Right lung (tissue), 10 donors: Measurements from ENCODE around the gene RMND1. TPM values are rescaled to one million over a fixed set of nuclear protein-coding genes. Genes with fewer than 3 reads are reported as not detected.

Experiments
- DNase-seq, 2 donors: peaks; one replicate each; pipeline ENCODE4 v3.0.0-alpha.2; 2013
- long read RNA-seq, 8 donors: transcript quantifications; one replicate each; lab custom pipeline, GENCODE V29; 2026
- polyA plus RNA-seq, 5 donors: library from polyadenylated mRNA; unstranded; fragments of 120-200 nt; gene quantifications; one replicate each; pipeline versions ENCODE4 v1.2.1 to v1.2.3, GENCODE V29; 2013; ENCODE audit warnings: inconsistent platforms in 1 of 5, low replicate concordance in 1 of 5; ENCODE audit not compliant: insufficient read length in 5 of 5, insufficient read depth in 1 of 5

The RMND1 gene
- 10 to 100 TPM; 24.5 to 30.0 (median 27.6) TPM for polyA plus RNA-seq
- long read RNA-seq, donor 1, transcript RMND1-203 (12 exons, 2,003 nt) = major isoform, 6 of 18 reads
- long read RNA-seq, donor 1, partial matches to known transcripts = 8 of 18 reads
- long read RNA-seq, donor 1, other reads (novel, unspliced or antisense) = 0 of 18 reads
- long read RNA-seq, donor 2, partial matches to known transcripts = 0 of 4 reads
- long read RNA-seq, donor 2, other reads (novel, unspliced or antisense) = 0 of 4 reads
- long read RNA-seq, donor 3, partial matches to known transcripts = 0 of 8 reads
- long read RNA-seq, donor 3, other reads (novel, unspliced or antisense) = 0 of 8 reads
- long read RNA-seq, donor 4, partial matches to known transcripts = 0 of 5 reads
- long read RNA-seq, donor 4, other reads (novel, unspliced or antisense) = 0 of 5 reads
- long read RNA-seq, donor 5, partial matches to known transcripts = 17 of 26 reads
- long read RNA-seq, donor 5, other reads (novel, unspliced or antisense) = 0 of 26 reads
- long read RNA-seq, donor 6, transcript RMND1-207 (2 exons, 915 nt) = minor isoform, 7 of 28 reads
- long read RNA-seq, donor 6, transcript RMND1-203 (12 exons, 2,003 nt) = major isoform, 9 of 28 reads
- long read RNA-seq, donor 6, partial matches to known transcripts = 12 of 28 reads
- long read RNA-seq, donor 6, other reads (novel, unspliced or antisense) = 0 of 28 reads
- long read RNA-seq, donor 7, partial matches to known transcripts = 0 of 4 reads
- long read RNA-seq, donor 7, other reads (novel, unspliced or antisense) = 0 of 4 reads
- long read RNA-seq, donor 8, partial matches to known transcripts = 0 of 6 reads
- long read RNA-seq, donor 8, other reads (novel, unspliced or antisense) = 0 of 6 reads

DNA sequence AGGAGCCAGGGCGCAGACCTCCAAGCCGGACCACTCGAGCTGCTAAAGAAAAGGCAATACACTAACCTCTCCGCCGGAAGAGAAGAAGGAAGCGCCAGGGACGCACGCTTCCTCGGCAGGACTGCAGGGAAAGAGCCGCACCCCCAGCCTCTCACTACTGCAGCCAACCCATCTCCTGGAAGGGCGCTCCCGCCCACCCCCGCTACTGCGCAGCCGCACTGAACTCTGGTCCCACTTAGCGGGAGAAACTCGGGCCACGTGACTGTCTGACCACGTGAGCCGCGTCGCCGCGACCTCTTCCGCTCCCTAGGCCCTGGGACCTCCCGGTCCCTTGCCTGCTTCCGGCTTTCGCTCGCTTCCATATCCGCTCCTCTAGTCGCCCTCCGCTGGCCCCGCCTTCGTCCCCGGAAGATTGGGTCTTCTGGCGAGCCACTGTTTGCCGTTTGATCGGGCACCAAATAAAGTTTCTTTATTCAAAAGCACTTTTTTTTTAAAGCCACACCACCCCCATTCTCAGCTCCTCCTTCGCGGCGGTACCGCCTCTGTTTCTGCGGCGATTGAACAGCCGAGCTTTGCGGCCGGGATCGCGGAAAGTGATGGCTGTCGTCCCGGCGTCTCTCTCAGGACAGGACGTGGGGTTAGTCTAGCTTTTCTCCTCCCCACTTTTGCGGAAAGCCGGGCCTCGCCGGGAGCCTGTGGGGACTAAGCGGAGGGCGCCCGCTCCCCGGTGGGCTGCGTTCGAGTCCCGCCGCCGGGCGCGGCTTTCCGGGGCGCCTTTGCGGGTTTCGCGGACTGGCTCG, at the start of gene RMND1:
TSS of gene RMND1 (minus strand) at position 177 of the 800 bp plus-strand sequence. CDS start 6,315 bp downstream, outside the sequence.
- DNase-seq = peak; percentile 100

GRCh38 chr6:151499551-151499950, 47.6 kb upstream of the RMND1 start:
- DNase-seq = no peak

- no peak for DNase-seq
Observed at GRCh38 chr6:151498327-151498726, 46.4 kb upstream of the RMND1 start.

DNA sequence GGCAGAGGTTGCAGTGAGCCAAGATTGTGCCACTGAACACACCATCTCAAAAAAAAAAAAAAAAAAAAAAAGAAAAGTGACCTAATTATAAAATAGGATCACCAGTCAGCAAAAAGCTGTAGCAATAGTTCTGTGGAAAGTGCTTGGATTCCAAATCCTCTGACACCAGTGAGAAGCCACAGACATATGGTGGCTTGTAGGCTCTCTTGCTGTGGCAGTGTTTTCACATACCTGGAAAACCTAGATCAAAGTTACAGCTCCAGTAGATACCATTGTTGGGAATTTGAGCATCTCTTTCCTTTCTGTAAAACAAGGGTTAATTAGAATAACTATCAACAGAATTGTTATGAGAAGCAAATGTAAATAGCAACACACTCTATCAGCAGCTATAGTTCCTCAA, 46.0 kb upstream of the RMND1 start:
- DNase-seq = no peak

- no peak for DNase-seq
Observed at GRCh38 chr6:151495380-151495779, 43.5 kb upstream of the RMND1 start.

DNA sequence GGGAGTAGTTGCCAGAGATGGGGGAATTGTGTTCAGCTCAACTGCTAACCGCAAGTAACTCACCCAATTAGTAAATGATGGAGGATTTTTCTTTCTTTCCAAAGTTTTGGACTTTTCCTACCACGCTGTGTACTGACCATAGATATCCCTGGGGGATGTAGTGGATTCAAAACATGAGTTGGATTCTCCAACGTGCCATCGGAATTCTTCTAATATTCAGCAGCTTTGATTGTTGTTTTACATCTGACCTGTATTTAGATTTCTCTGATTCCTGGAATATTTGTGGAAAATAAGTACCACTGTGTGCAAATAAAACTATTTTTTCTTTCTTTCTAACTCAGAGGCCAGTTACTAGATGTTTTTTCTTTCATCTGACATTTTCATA, 43.0 kb upstream of the RMND1 start:
- no peak for DNase-seq

- peak; percentile 48 to 52 for DNase-seq
Observed at GRCh38 chr6:151494235-151494935, 42.5 kb upstream of the RMND1 start.

DNA sequence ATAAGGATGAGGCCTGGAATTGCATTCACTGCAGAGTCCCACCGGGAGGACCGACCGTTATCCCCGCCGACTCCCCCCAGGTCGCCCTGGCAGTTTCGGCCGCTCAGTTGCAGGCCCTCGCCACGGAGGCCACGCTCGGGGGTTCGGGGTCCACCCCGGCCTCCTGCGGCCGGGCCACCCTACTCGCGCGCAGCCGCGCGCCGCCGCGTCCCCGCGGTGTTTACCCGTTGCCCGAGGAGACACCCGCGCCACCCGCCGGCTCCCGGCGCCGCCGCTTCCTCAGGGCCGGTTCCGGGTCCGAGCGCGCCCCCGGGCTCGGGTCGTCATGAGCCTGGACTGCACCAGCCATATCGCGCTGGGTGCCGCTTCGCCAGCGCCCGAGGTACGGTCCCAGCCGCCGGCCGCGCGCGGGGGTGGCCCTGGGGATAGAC, 41.9 kb upstream of the RMND1 start, which contains the start of gene CCDC170:
TSS of gene CCDC170 (plus strand) at position 214 of the 431 bp plus-strand sequence. CDS start at position 326, 112 bp downstream.
- DNase-seq = peak; percentile 60 to 65

DNA sequence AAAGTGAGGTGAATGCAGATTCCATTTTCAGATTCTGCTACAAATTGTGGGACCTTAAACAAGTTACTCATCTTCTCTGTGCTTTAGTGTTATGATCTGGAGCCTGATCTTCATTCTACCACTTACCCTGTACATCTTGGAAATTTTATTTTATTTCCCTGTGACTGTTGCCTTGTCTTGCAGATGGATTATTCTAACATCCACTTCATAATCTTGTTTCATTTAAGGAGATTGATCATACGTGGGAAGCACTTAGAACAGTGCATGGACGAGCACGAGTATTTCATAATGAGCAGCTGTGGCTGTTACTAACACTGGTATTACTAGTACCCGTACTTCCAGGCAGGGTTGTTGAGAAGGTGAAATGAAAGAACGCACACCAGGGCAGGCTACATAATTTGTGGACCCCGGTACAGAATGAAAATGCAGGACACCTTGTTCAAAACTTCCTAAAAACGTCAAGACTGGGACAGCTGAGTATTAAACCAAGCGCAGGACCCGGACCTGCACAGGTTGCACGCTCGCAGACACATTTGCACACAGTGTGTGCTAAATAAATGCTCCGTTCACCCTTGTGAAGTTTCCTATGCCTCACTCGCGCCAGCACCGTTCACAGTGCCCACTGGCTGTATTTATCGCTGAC, 41.4 kb upstream of the RMND1 start:
- no peak for DNase-seq

GRCh38 chr6:151490996-151491395, 39.1 kb upstream of the RMND1 start:
- DNase-seq = no peak

DNA sequence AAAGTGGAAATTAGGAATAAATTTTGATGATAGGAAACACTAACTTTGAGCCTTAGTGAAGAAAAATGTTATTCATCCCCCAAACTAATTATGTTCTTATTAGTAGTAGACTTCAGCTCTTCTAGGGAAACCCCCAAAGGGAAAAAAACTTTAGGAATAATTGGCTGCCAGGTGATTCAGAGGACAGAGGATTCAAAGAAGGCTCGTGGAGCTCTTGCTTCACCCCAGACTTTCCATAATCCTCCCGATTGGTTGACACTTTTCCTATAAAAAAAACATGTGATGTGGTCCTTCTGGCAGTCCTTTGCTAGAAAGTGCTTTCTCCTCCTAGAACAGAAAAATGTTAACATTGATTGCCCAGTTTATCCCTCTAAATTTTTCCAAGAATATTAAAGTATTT, 36.3 kb upstream of the RMND1 start:
- DNase-seq = no peak

- no peak for DNase-seq
Observed at GRCh38 chr6:151483994-151484393, 32.1 kb upstream of the RMND1 start.

GRCh38 chr6:151482290-151482689, 30.4 kb upstream of the RMND1 start:
- DNase-seq = peak; percentile 30 to 37

- no peak for DNase-seq
Observed at GRCh38 chr6:151481786-151482185, 29.9 kb upstream of the RMND1 start.

DNA sequence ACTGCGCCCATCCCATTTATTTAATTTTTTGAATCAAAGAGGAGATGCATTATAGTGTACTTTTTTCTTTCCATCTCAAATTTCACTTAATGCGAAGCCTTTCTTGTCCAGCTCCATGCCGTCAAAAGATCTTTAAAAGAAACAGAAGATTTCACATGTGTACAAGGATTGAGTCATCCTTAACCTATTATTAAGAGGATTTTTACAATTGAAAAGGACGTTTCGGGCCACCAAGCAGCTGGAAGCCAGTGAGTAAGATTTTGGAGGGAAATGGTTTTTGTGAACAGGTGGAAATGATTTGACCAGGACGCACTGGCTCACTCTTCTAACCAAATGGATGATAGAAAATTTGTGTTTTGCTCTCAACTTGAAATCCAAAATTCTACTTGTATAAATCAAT, 26.7 kb upstream of the RMND1 start:
- DNase-seq = no peak

DNA sequence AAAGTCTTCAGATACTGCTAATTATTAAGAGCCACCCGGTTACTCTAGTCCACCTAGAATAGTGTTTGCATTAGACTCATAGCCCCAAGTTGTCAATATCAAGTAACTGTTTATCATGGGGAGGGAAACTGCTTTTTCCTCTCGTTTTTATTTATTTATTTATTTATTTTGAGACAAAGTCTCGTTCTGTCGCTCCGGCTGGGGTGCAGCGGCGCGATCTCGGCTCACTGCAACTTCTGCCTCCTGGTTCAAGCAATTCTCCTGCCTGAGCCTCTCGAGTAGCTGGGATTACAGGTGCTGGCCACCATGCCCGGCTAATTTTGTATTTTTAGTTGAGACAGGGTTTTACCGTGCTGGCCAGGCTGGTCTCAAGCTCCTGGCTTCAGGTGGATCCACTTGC, 25.8 kb upstream of the RMND1 start:
- DNase-seq = no peak

DNA sequence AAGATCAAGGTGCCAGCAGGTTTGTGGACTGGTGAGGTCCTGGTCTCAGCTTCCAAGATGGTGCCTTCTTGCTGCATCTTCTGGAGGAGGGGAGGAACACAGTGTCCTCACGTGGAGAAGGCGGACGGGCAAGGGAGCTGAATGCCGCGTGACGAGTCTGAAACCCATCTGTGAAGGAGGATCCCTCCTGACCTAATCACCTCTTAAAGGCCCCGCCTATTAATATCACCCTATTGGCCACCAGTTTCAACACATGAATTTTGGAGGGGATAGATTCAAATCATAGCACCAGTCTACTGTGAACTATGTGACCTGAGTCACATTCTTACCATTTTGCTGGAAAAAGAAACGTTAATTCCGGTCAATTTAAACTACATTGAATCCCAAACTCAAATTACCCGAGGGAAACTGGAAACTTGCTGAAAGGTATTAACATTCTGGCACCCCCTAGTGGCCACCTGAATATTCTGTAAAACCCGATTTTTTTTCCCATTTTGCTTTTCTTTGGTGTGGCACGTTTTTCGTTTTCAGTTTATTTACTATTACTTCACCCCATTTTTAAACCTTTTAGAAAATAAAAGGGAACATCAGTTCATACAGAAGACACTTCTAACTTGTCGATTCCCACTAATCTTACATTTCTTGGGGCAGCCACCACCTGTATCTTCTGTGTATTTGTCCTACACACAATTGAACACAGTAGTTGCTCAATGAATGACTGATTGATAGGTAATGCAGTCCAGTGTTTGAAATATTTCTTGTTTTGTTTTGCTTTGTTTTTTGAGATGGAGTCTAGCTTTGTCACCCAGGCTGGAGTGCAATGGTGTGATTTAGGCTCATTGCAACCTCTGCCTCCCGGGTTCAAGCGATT, 24.0 kb upstream of the RMND1 start:
- DNase-seq = peak in 1 of 2 donors; percentile 40

- no peak for DNase-seq
Observed at GRCh38 chr6:151464702-151465101, 12.8 kb upstream of the RMND1 start.

DNA sequence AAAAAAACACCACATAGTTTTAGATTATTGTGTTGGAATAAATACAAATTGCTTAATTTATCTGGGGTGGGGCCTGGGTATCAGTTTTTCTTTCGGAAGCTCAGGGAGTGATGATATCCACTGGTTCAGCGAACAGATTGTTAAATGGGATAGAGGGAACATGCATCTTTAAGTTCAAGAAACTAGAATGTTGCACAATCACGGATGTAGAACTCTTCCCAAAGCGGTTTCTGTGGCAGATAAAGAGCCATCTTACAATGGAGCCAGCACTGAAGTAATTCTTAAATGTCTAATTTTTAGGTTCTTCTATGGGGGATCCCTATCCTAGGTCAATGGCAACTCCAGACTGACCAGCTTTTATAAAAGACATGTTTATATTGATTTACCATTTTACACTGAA, 9.7 kb upstream of the RMND1 start:
- DNase-seq = no peak
